ENCODE measurements around the gene SERPINA6. TPM values are rescaled to one million over a fixed set of nuclear protein-coding genes. Genes with fewer than 3 reads are reported as not detected.
A peak's percentile ranks its signal among the peaks of the same experiment; 100 is the strongest.

SERPINA6 gene
- total RNA-seq, 1 experiment from 2014 or later: not detected

DNA sequence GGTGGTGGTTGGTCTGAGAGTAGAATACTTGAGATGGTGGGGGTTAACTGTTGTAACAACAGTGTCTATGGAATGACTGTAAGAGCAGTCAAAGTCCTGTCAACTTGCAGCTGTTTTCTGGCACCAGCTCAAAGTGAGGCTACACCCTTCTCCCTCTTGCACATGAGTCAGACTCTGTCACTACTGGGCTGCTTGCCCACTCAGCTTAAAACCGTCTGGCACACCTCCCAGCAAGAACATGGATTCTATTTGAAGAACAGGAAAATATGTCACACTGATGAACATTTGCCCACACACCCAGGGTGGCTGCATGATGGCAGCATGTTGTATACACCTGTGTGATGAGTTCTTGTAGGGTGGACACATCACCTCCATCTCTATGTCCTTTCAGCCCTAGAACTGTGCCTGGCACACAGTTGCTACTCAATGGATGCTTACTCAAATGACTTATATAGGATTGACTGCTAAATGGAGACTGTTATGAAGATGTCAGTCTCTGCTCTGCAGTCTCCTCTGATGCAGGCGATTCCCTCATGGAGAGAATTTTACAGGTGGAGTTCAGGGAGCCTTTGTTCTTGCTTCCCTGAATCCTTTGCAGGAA, 19.3 kb upstream of the SERPINA6 start:
- peak overlapping the region; percentile 28 for H3K27ac Mint-ChIP-seq (ENCODE audit: low read depth, unreplicated experiment)
- H3K36me3 Mint-ChIP-seq (ENCODE audit: insufficient read depth, unreplicated experiment): peaks cover 6% of the 10 kb centered on the region
- no peak for TF ChIP-seq CTCF (IDR thresholded peaks at IDR 0.05; ENCODE audit: unreplicated experiment)
- no peak overlapping the region for H3K4me3 Mint-ChIP-seq (ENCODE audit: unreplicated experiment)
- BruUV-seq (replicated peaks): no TSS peak
- H3K9me3 Mint-ChIP-seq (ENCODE audit: unreplicated experiment): peaks cover 7% of the 10 kb centered on the region
- ChIA-PET CTCF (interaction anchor here (0.6 to 1.2 kb wide), 6 partner anchors 20 to 213 kb away, joined by 3 to 4 read pairs (median 3); partner anchors contain the start of gene IFI27L2), POLR2A (interaction anchor here (0.7 to 2.6 kb wide), 9 partner anchors 9 to 262 kb away, joined by 3 to 27 read pairs (median 3); no protein-coding TSS in a partner anchor)
- peak; percentile 100 for DNase-seq (ENCODE audit: unreplicated experiment)
- H3K4me1 Mint-ChIP-seq (ENCODE audit: insufficient read depth, unreplicated experiment): peaks cover 41% of the 10 kb centered on the region
- intact Hi-C loops (cut with micrococcal nuclease): loop anchor here (2.0 kb wide), 1 partner anchor 30 kb away; no protein-coding TSS in a partner anchor
- no peaks in the 10 kb centered on the region for H3K27me3 Mint-ChIP-seq (ENCODE audit: insufficient read depth, unreplicated experiment)

GRCh38 chr14:94341656-94342333, 18.7 kb upstream of the SERPINA6 start:
- H3K4me1 Mint-ChIP-seq (ENCODE audit: insufficient read depth, unreplicated experiment): peaks cover 41% of the 10 kb centered on the region
- peaks cover 6% of the 10 kb centered on the region for H3K36me3 Mint-ChIP-seq (ENCODE audit: insufficient read depth, unreplicated experiment)
- no peak for TF ChIP-seq CTCF (IDR thresholded peaks at IDR 0.05; ENCODE audit: unreplicated experiment)
- no TSS peak for BruUV-seq (replicated peaks)
- ChIA-PET POLR2A (interaction anchor here (0.7 to 2.6 kb wide), 10 partner anchors 8 to 262 kb away, joined by 3 to 27 read pairs (median 3); partner anchors contain the start of gene SERPINA10), CTCF (interaction anchor here (0.6 to 1.2 kb wide), 3 partner anchors 92 to 213 kb away, joined by 3 to 4 read pairs (median 3); partner anchors contain the start of gene IFI27L2)
- intact Hi-C loops (cut with micrococcal nuclease): loop anchor here (2.0 kb wide), 1 partner anchor 31 kb away; no protein-coding TSS in a partner anchor
- no peak overlapping the region for H3K4me3 Mint-ChIP-seq (ENCODE audit: unreplicated experiment)
- peak overlapping the region; percentile 28 for H3K27ac Mint-ChIP-seq (ENCODE audit: low read depth, unreplicated experiment)
- peaks cover 7% of the 10 kb centered on the region for H3K9me3 Mint-ChIP-seq (ENCODE audit: unreplicated experiment)
- DNase-seq (ENCODE audit: unreplicated experiment): peak; percentile 26
- no peaks in the 10 kb centered on the region for H3K27me3 Mint-ChIP-seq (ENCODE audit: insufficient read depth, unreplicated experiment)

GRCh38 chr14:94340533-94340932, 17.4 kb upstream of the SERPINA6 start:
- no TSS peak for BruUV-seq (replicated peaks)
- POLR2A ChIA-PET: no interaction called here

More at GRCh38 chr14:94340533-94340932, 17.4 kb upstream of the SERPINA6 start:
- Mint-ChIP-seq H3K4me3 (ENCODE audit: unreplicated experiment) (no peak overlapping the region), H3K4me1 (ENCODE audit: insufficient read depth, unreplicated experiment) (peaks cover 36% of the 10 kb centered on the region), H3K36me3 (ENCODE audit: insufficient read depth, unreplicated experiment) (peaks cover 6% of the 10 kb centered on the region), H3K9me3 (ENCODE audit: unreplicated experiment) (peaks cover 7% of the 10 kb centered on the region), H3K27me3 (ENCODE audit: insufficient read depth, unreplicated experiment) (no peaks in the 10 kb centered on the region), H3K27ac (ENCODE audit: low read depth, unreplicated experiment) (peak overlapping the region; percentile 40)
- TF ChIP-seq CTCF (IDR thresholded peaks at IDR 0.05; ENCODE audit: unreplicated experiment): no peak
- CTCF ChIA-PET: no interaction called here
- DNase-seq (ENCODE audit: unreplicated experiment): no peak
- intact Hi-C loops (cut with micrococcal nuclease): no loop called here

Data from MCF 10A (cell line).